ENCODE data around the gene ZFP57.

Gene ZFP57

DNA sequence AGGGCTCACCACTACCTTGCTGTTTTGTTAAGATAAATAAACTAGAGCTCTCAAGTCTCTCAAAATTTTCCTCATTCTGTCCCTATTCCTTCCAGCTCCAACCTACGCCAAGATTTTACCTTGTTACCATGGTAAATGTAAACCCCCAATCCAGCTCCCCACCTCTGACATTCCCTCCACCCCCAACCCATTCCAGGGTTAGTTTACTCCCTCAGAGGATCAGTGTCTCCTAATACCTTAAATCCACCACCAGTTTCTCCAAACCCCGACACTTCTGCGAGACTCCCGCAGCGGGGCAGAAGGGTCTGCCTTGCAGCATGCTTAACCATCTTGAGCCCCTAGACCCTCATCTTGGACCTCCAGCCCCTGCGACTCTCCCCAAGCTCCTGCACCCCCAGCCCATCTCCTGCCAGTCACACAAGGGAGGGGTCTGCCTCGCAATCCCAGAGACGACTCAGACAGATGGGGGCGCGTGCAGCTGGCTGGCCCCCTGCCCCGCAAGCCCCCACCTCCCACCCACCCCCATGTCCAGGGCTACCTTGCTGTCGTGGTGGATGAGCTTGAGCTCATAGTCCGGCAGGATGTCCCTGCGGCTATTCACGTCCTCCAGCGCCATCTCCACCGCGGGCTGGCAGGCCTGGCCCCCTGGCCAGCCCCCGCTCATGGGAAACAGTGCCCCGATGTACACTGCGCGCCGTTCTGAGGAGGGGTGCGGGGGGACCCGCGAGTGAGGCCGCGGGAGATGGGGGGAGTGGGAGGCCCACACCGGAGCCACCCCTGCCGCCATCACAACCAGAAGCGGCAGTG is 53.8 kb downstream of the ZFP57 start:
- peak in 2 of 51 donors; percentile 32 to 64 for DNase-seq

DNA sequence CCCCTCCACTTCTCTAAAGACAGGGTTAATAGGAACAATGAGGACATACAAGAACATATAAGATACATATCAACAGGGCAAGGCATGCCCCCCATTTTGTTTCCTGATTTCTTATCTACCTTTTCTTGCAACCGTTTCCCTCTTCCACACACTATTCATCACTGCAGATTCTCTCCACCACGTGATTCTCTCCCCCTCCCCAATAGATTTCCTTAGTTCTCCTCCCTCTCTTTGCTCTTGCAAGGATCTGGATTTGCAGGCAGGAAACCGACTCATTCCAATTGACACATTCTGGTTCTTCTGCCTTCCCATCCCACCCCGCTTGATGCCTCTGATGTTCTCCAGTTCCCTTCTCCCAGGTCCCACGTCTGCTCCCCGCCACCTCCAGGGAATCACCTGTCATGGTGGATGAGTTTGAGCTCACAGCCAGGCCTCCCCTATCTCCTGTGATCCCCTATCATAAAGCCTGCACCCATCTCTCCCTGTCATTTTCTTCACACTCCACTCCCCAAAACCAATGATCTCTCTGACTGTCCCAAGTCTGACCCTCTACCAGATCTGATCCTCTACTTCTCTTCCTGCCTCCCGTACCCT is 55.5 kb downstream of the ZFP57 start:
- no peak for DNase-seq

DNA sequence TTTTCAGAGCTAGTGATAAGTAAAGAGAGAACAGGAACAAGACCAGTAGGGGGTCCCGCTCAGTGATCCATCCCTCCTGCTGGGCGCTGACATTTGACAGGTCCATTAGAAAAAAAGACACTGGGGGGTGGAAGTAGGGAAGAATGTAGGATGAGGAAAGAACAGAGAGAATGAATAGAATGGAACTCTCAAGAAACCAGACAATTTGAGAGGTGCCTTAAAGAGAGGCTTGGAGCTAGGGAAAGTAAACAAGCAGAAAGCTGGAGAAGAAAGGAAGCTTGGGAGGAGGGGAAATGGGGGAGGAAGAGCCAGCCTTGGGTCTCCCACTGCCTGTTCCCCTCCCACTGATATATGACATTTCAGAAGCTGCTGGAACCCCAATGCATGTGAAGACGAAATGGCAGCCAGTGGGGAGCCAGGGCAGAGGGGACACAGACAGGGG is 56.4 kb downstream of the ZFP57 start:
- DNase-seq: no peak
